Mesenchymal stem cell (in vitro differentiated cells and primary cell): ENCODE data around the gene ICOS.

ENCODE experiments used
- DNase-seq: peaks from one replicate; pipeline ENCODE4 v3.0.0-alpha.2; 2013
- H2AFZ ChIP-seq: one replicate; pipeline ENCODE4 v1.6.1; 2013; ENCODE audit warnings: low read depth, mild to moderate bottlenecking, control low read depth, inconsistent platforms, low read length, moderate library complexity
- H2AK5ac ChIP-seq: 2 replicates; pipeline ENCODE4 v1.6.1; 2013; ENCODE audit warnings: low read length, moderate library complexity, mild to moderate bottlenecking, inconsistent platforms; ENCODE audit not compliant: severe bottlenecking
- H2BK120ac ChIP-seq: one replicate; pipeline ENCODE4 v1.6.1; 2013; ENCODE audit warnings: low read depth, mild to moderate bottlenecking, inconsistent platforms, low read length, moderate library complexity
- H2BK12ac ChIP-seq, 2 experiments: one replicate each; pipeline ENCODE4 v1.6.1; 2013; ENCODE audit warnings: inconsistent platforms in 2 of 2, low read length in 2 of 2, mild to moderate bottlenecking in 2 of 2, moderate library complexity in 2 of 2, control low read depth in 1 of 2
- H2BK15ac ChIP-seq: one replicate; pipeline ENCODE4 v1.6.1; 2013; ENCODE audit warnings: mild to moderate bottlenecking, low read depth, inconsistent platforms; ENCODE audit not compliant: poor library complexity, severe bottlenecking
- H2BK5ac ChIP-seq: 2 replicates; pipeline ENCODE4 v1.6.1; 2013; ENCODE audit warnings: low read depth, mild to moderate bottlenecking, low read length, control low read depth, inconsistent platforms; ENCODE audit not compliant: poor library complexity, severe bottlenecking
- H3K14ac ChIP-seq, 2 experiments: one replicate each; pipeline ENCODE4 v1.6.1; 2013; ENCODE audit warnings: inconsistent platforms in 2 of 2, low read length in 2 of 2, control low read depth in 1 of 2, mild to moderate bottlenecking in 1 of 2, moderate library complexity in 1 of 2
- H3K18ac ChIP-seq, 2 experiments: one replicate each; pipeline ENCODE4 v1.6.1; 2013; ENCODE audit warnings: inconsistent platforms in 2 of 2, low read length in 2 of 2, control low read depth in 1 of 2, low read depth in 1 of 2, mild to moderate bottlenecking in 1 of 2
- H3K23ac ChIP-seq, 2 experiments: one replicate each; pipeline ENCODE4 v1.6.1; 2013; ENCODE audit warnings: inconsistent platforms in 2 of 2, low read length in 2 of 2, mild to moderate bottlenecking in 2 of 2, moderate library complexity in 2 of 2, control low read depth in 1 of 2
- H3K27ac ChIP-seq: 2 replicates; pipeline ENCODE4 v1.5.1; 2013; ENCODE audit warnings: mild to moderate bottlenecking, moderate library complexity, low read length, control low read depth, inconsistent platforms; ENCODE audit not compliant: poor library complexity, severe bottlenecking
- H3K27me3 ChIP-seq, 2 experiments: 2 replicates each; pipeline versions ENCODE4 v1.6.1 to v1.7.0; 2013; ENCODE audit warnings: low read length in 2 of 2, mild to moderate bottlenecking in 2 of 2, moderate library complexity in 2 of 2, control low read depth in 1 of 2, inconsistent platforms in 1 of 2; ENCODE audit not compliant: control insufficient read depth in 1 of 2, insufficient read depth in 1 of 2
- H3K36me3 ChIP-seq, 2 experiments: 2 replicates each; pipeline versions ENCODE4 v1.6.1 to v1.7.0; 2013; ENCODE audit warnings: low read length in 2 of 2, control low read depth in 1 of 2, inconsistent platforms in 1 of 2, low read depth in 1 of 2, mild to moderate bottlenecking in 1 of 2; ENCODE audit not compliant: insufficient read depth in 2 of 2, control insufficient read depth in 1 of 2
- H3K4ac ChIP-seq, 2 experiments: one replicate each; pipeline ENCODE4 v1.6.1; 2013; ENCODE audit warnings: inconsistent platforms in 2 of 2, low read length in 2 of 2, mild to moderate bottlenecking in 2 of 2, moderate library complexity in 2 of 2, control low read depth in 1 of 2, low read depth in 1 of 2
- H3K4me1 ChIP-seq: 2 replicates; pipeline ENCODE4 v1.6.1; 2013; ENCODE audit warnings: low read depth, low read length, control low read depth; ENCODE audit not compliant: control insufficient read depth, insufficient read depth
- H3K4me2 ChIP-seq: 2 replicates; pipeline ENCODE4 v1.6.1; 2013; ENCODE audit warnings: low read length, mild to moderate bottlenecking, inconsistent platforms; ENCODE audit not compliant: poor library complexity, severe bottlenecking
- H3K4me3 ChIP-seq, 2 experiments: 2 replicates each; pipeline versions ENCODE4 v1.5.1 to v1.7.0; 2013; ENCODE audit warnings: low read length in 2 of 2, mild to moderate bottlenecking in 2 of 2, control low read depth in 1 of 2, low read depth in 1 of 2; ENCODE audit not compliant: insufficient read depth in 1 of 2
- H3K79me1 ChIP-seq: replicated peaks from 2 replicates; pipeline ENCODE4 v1.6.1; 2013; ENCODE audit warnings: mild to moderate bottlenecking, control low read depth, low read length, inconsistent platforms; ENCODE audit not compliant: poor library complexity, severe bottlenecking
- H3K9ac ChIP-seq: 2 replicates; pipeline ENCODE4 v1.7.0; 2013; ENCODE audit warnings: mild to moderate bottlenecking, low read length, moderate library complexity
- H3K9me3 ChIP-seq: 2 replicates; pipeline ENCODE4 v1.7.0; 2013; ENCODE audit warnings: mild to moderate bottlenecking, low read length; ENCODE audit not compliant: control insufficient read depth
- H4K8ac ChIP-seq: one replicate; pipeline ENCODE4 v1.6.1; 2013; ENCODE audit warnings: inconsistent platforms, mild to moderate bottlenecking, low read length, moderate library complexity
- H4K91ac ChIP-seq: one replicate; pipeline ENCODE4 v1.6.1; 2013; ENCODE audit warnings: mild to moderate bottlenecking, low read length, inconsistent platforms
- WGBS: methylation state at CpG from one replicate; pipeline ENCODE4 v1.1.7; 2013; ENCODE audit warnings: mixed read lengths; 5-methylcytosine and 5-hydroxymethylcytosine counted together

ICOS gene

DNA sequence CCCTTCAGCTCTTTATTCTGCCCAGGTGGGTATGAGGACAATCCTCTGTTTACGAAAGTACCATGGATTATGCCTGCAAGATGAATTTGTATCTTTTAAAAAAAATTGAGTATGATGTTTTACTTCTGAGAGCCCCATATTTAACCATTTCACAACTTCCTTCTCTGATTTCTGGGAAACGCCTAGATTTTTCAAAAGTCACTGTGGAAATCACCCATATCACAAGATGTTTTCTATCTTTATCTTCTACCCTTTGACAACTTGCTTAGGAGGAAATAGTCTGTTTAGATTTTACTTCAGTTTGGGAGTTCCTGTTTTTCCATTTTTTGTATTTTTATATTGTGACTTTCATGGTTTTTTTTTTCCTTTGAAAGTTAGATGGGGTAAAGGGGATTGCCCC, 53.0 kb downstream of the ICOS start:
- no peak overlapping the region for H2BK15ac ChIP-seq
- no peak overlapping the region for H2AFZ ChIP-seq
- no peaks in the 10 kb centered on the region for H3K4me1 ChIP-seq
- no peak overlapping the region for H3K14ac ChIP-seq
- no peak overlapping the region for H3K4me3 ChIP-seq
- H3K36me3 ChIP-seq = no peaks in the 10 kb centered on the region
- no peak overlapping the region for H4K8ac ChIP-seq
- no peak overlapping the region for H3K27ac ChIP-seq
- no peak overlapping the region for H3K4me2 ChIP-seq
- no peak overlapping the region for H3K23ac ChIP-seq
- DNase-seq = no peak
- no peak overlapping the region for H2BK5ac ChIP-seq
- no peak overlapping the region for H3K18ac ChIP-seq
- 80% methylated on average over 1 of the region's 2 CpGs for WGBS
- no peak overlapping the region for H2AK5ac ChIP-seq
- no peaks in the 10 kb centered on the region for H3K79me1 ChIP-seq
- H3K4ac ChIP-seq = no peak overlapping the region
- H2BK120ac ChIP-seq = no peak overlapping the region
- H3K9me3 ChIP-seq = no peaks in the 10 kb centered on the region
- H3K9ac ChIP-seq = no peak overlapping the region
- H3K27me3 ChIP-seq = peaks cover 3 to 6% of the 10 kb centered on the region in 2 experiments
- H2BK12ac ChIP-seq = no peak overlapping the region
- H4K91ac ChIP-seq = no peak overlapping the region

DNA sequence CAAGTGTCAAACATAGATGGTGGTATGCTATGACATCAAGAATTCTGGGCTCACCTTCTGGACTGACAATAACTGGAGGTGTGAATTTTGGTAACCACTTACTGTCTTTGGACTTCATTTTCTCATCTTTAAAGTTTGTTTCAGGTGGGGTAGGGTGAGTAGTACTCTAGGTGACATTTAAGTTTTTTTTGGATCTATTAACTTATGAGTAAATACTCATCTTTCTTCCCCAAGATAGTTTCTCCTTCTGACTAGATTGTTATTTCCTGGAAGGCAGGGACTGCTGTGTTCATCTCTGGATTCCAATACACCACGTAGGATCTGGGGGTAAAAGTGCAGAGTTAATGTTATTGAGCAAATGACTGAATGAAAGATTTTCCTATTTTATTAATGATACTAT, 55.9 kb downstream of the ICOS start:
- no peak overlapping the region for H3K14ac ChIP-seq
- H3K79me1 ChIP-seq = no peaks in the 10 kb centered on the region
- H3K4me2 ChIP-seq = no peak overlapping the region
- no peak overlapping the region for H4K91ac ChIP-seq
- no peaks in the 10 kb centered on the region for H3K4me1 ChIP-seq
- no CpG with 5 or more reads among the region's 1 CpG for WGBS
- no peak for DNase-seq
- H3K27me3 ChIP-seq = peaks cover 0 to 3% of the 10 kb centered on the region in 2 experiments
- no peak overlapping the region for H4K8ac ChIP-seq
- no peak overlapping the region for H2BK120ac ChIP-seq
- no peaks in the 10 kb centered on the region for H3K9me3 ChIP-seq
- no peak overlapping the region for H3K4me3 ChIP-seq
- H3K9ac ChIP-seq = no peak overlapping the region
- no peaks in the 10 kb centered on the region for H3K36me3 ChIP-seq
- H2AFZ ChIP-seq = no peak overlapping the region
- H2BK12ac ChIP-seq = no peak overlapping the region
- H2AK5ac ChIP-seq = no peak overlapping the region
- no peak overlapping the region for H3K4ac ChIP-seq
- H3K18ac ChIP-seq = no peak overlapping the region
- H3K27ac ChIP-seq = no peak overlapping the region
- H2BK5ac ChIP-seq = no peak overlapping the region
- H2BK15ac ChIP-seq = no peak overlapping the region
- H3K23ac ChIP-seq = no peak overlapping the region

DNA sequence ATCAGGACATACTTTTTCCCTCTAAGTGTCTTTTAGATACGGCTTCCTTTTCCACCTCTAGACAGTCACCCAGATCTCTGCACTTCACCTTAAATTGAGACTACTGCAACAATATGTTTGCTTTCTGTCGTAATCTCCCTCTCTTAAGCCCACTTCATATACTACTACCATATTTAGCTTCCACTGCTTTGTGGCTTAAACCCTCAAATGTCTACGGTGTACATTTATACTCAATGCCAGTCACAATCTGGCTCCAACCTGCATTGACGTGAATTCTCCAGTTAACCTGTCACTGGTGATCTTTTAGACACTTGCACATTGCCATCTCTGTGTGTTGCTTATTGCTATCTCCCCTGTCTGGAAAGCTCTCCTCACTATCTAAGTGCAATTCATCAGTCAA, 56.4 kb downstream of the ICOS start:
- no peak overlapping the region for H3K4me2 ChIP-seq
- H3K18ac ChIP-seq = no peak overlapping the region
- no peaks in the 10 kb centered on the region for H3K79me1 ChIP-seq
- no peaks in the 10 kb centered on the region for H3K9me3 ChIP-seq
- H2AK5ac ChIP-seq = no peak overlapping the region
- H4K91ac ChIP-seq = no peak overlapping the region
- no peaks in the 10 kb centered on the region for H3K4me1 ChIP-seq
- DNase-seq = no peak
- no peak overlapping the region for H3K23ac ChIP-seq
- no peak overlapping the region for H2AFZ ChIP-seq
- H2BK12ac ChIP-seq = no peak overlapping the region
- H2BK5ac ChIP-seq = no peak overlapping the region
- peaks cover 0 to 3% of the 10 kb centered on the region in 2 experiments for H3K27me3 ChIP-seq
- H3K9ac ChIP-seq = no peak overlapping the region
- H3K14ac ChIP-seq = no peak overlapping the region
- no peak overlapping the region for H3K4ac ChIP-seq
- H2BK120ac ChIP-seq = no peak overlapping the region
- H3K36me3 ChIP-seq = no peaks in the 10 kb centered on the region
- no peak overlapping the region for H2BK15ac ChIP-seq
- no peak overlapping the region for H4K8ac ChIP-seq
- 88% methylated on average over 4 of the region's 4 CpGs for WGBS
- H3K27ac ChIP-seq = no peak overlapping the region
- H3K4me3 ChIP-seq = no peak overlapping the region

DNA sequence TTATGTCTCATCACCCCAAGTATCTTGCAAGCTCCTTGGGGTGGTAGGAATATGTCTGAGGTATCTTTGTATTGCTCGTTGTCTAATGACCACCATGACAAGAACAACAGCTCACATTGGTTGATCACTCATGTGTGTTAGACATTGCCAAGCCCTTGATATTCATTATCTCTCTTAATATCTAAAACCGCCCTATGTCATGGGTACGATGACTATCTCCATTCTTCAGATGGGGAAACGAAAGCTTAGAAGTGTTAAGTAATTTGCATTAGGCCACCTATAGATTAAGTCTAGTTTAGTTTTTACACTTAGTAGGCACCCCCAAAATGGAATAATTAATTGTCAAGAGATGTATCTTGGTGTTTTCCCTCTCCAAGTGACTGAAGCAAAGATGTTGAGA, 57.0 kb downstream of the ICOS start:
- Histone ChIP-seq H2BK120ac (no peak overlapping the region), H4K8ac (no peak overlapping the region), H3K79me1 (no peaks in the 10 kb centered on the region), H2BK12ac (no peak overlapping the region), H2AFZ (no peak overlapping the region), H3K14ac (no peak overlapping the region), H3K4me3 (no peak overlapping the region), H3K27me3 (peaks cover 0 to 3% of the 10 kb centered on the region in 2 experiments), H3K4me1 (no peaks in the 10 kb centered on the region), H4K91ac (no peak overlapping the region), H3K18ac (no peak overlapping the region), H3K4ac (no peak overlapping the region), H3K23ac (no peak overlapping the region), H3K9me3 (no peaks in the 10 kb centered on the region), H3K4me2 (no peak overlapping the region), H3K27ac (no peak overlapping the region), H2AK5ac (no peak overlapping the region), H2BK15ac (no peak overlapping the region), H2BK5ac (no peak overlapping the region), H3K9ac (no peak overlapping the region), H3K36me3 (no peaks in the 10 kb centered on the region)
- 100% methylated on average over 1 of the region's 4 CpGs for WGBS
- DNase-seq = no peak
